ENCODE measurements around the gene CCRL2.

Gene CCRL2

GRCh38 chr3:46393554-46394434 is 13.3 kb upstream of the CCRL2 start:
- DNase-seq (ENCODE audit: extremely low read depth, insufficient read length) = no peak
- no peak for TF ChIP-seq CTCF (IDR thresholded peaks at IDR 0.05; ENCODE audit: insufficient read depth, low read length, poor library complexity, severe bottlenecking)
- Histone ChIP-seq H3K27me3 (replicated peaks; ENCODE audit: control insufficient read depth, insufficient read depth, low read length) (no peaks in the 10 kb centered on the region; the same call in 1 of the 2 replicates), H3K4me3 (replicated peaks; ENCODE audit: low read depth, low read length) (no peak overlapping the region), H3K36me3 (ENCODE audit: control insufficient read depth, insufficient read depth, low read length) (no peaks in the 10 kb centered on the region)

GRCh38 chr3:46395210-46395661 is 11.8 kb upstream of the CCRL2 start:
- no peak for DNase-seq (ENCODE audit: extremely low read depth, insufficient read length)
- TF ChIP-seq CTCF (IDR thresholded peaks at IDR 0.05; ENCODE audit: insufficient read depth, low read length, poor library complexity, severe bottlenecking) = peak; percentile 23

GRCh38 chr3:46395766-46396530 is 11.1 kb upstream of the CCRL2 start:
- Histone ChIP-seq H3K4me3 (replicated peaks; ENCODE audit: low read depth, low read length) (no peak overlapping the region), H3K36me3 (ENCODE audit: control insufficient read depth, insufficient read depth, low read length) (no peaks in the 10 kb centered on the region), H3K27me3 (replicated peaks; ENCODE audit: control insufficient read depth, insufficient read depth, low read length) (no peaks in the 10 kb centered on the region; the same call in 1 of the 2 replicates)
- TF ChIP-seq CTCF (IDR thresholded peaks at IDR 0.05; ENCODE audit: insufficient read depth, low read length, poor library complexity, severe bottlenecking) = no peak
- DNase-seq (ENCODE audit: extremely low read depth, insufficient read length) = no peak

More at GRCh38 chr3:46395210-46395661, 11.8 kb upstream of the CCRL2 start:
- no peaks in the 10 kb centered on the region; the same call in 1 of the 2 replicates for H3K27me3 ChIP-seq (replicated peaks; ENCODE audit: control insufficient read depth, insufficient read depth, low read length)
- no peak overlapping the region for H3K4me3 ChIP-seq (replicated peaks; ENCODE audit: low read depth, low read length)
- no peaks in the 10 kb centered on the region for H3K36me3 ChIP-seq (ENCODE audit: control insufficient read depth, insufficient read depth, low read length)

- no peak for TF ChIP-seq CTCF (IDR thresholded peaks at IDR 0.05; ENCODE audit: insufficient read depth, low read length, poor library complexity, severe bottlenecking)
- no peak overlapping the region for H3K4me3 ChIP-seq (replicated peaks; ENCODE audit: low read depth, low read length)
- no peaks in the 10 kb centered on the region for H3K36me3 ChIP-seq (ENCODE audit: control insufficient read depth, insufficient read depth, low read length)
- no peaks in the 10 kb centered on the region; the same call in 1 of the 2 replicates for H3K27me3 ChIP-seq (replicated peaks; ENCODE audit: control insufficient read depth, insufficient read depth, low read length)
- no peak for DNase-seq (ENCODE audit: extremely low read depth, insufficient read length)
Observed at GRCh38 chr3:46397111-46397510, 9.9 kb upstream of the CCRL2 start.

- Histone ChIP-seq H3K4me3 (replicated peaks; ENCODE audit: low read depth, low read length) (no peak overlapping the region), H3K27me3 (replicated peaks; ENCODE audit: control insufficient read depth, insufficient read depth, low read length) (no peaks in the 10 kb centered on the region; the same call in 1 of the 2 replicates), H3K36me3 (ENCODE audit: control insufficient read depth, insufficient read depth, low read length) (no peaks in the 10 kb centered on the region)
- no peak for TF ChIP-seq CTCF (IDR thresholded peaks at IDR 0.05; ENCODE audit: insufficient read depth, low read length, poor library complexity, severe bottlenecking)
- no peak for DNase-seq (ENCODE audit: extremely low read depth, insufficient read length)
Observed at GRCh38 chr3:46398186-46398955, 8.7 kb upstream of the CCRL2 start.
